Measurements from ENCODE around the gene MID2.
"Not testable (repeated sequence)": the region's sequence is repeated elsewhere in the genome, so short reads cannot be mapped to it uniquely, and the experiment has no call there.

Gene MID2

DNA sequence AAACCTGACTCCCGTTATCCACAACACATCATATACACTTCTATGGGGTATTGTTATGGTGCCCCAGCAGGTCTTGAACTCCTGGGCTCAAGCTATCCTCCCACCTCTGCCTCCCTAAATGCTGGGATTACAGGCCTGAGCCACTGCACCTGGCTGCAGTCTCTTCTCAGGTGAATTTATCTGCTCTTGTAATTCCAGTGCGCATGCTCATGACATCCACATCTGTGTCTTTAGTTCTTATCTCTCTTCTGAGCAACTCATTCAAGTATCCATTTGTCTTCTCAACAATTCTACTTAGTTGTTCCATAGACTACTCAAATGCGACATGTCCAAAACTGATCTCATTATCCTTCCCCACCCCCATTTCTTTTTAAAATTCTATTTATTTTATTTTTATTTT, 20.5 kb upstream of the MID2 start:
- DNase-seq (ENCODE audit: low read depth in 2 of 2) = no peak
- H3K4me3 ChIP-seq (replicated peaks in 1 of 2; ENCODE audit: low read depth in 2 of 2, low read length in 2 of 2) = no peak overlapping the region
- TF ChIP-seq CTCF (IDR thresholded peaks at IDR 0.05; ENCODE audit: low read depth, low read length) = no peak

- not testable (repeated sequence) for H3K4me3 ChIP-seq (replicated peaks in 1 of 2; ENCODE audit: low read depth in 2 of 2, low read length in 2 of 2); DNase-seq (ENCODE audit: low read depth in 2 of 2)
Measured at GRCh38 chrX:107810053-107810452, 15.6 kb upstream of the MID2 start.

DNA sequence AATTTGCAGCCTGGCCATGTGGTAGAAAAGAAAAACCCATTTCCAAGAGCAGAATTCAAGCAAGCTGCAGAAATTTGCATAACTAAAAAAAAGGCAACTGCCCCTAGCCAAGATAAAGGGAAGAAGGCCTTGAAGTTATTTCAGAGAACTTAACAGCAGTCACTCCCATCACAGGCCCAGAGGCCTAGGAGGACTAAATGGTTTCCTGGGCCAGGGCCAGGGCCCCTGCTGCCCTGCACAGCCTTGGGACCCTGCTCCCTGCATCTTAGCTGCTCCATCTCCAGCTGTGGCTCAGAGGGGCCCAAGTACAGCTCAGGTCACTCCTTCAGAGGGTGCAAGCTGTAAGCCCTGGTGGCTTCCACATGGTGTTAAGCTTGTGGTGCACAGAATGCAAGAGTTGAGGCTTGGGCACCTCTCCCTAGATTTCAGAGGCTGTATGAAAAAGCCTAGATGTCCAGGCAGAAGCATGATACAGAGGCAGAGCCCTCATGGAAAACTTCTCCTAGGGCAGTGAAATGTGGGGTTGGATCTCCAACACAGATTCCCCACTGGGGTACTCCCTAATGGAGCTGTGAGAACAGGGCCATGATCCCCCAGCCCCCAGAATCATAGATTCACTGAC, 6.7 kb upstream of the MID2 start:
- no peak for DNase-seq (ENCODE audit: low read depth in 2 of 2)
- no peak for TF ChIP-seq CTCF (IDR thresholded peaks at IDR 0.05; ENCODE audit: low read depth, low read length)
- no peak overlapping the region for H3K4me3 ChIP-seq (replicated peaks in 1 of 2; ENCODE audit: low read depth in 2 of 2, low read length in 2 of 2)

GRCh38 chrX:107823042-107823441, 2.6 kb upstream of the MID2 start:
- H3K4me3 ChIP-seq (replicated peaks in 1 of 2; ENCODE audit: low read depth in 2 of 2, low read length in 2 of 2) = no peak overlapping the region
- no peak for DNase-seq (ENCODE audit: low read depth in 2 of 2)
- TF ChIP-seq CTCF (IDR thresholded peaks at IDR 0.05; ENCODE audit: low read depth, low read length) = no peak

DNA sequence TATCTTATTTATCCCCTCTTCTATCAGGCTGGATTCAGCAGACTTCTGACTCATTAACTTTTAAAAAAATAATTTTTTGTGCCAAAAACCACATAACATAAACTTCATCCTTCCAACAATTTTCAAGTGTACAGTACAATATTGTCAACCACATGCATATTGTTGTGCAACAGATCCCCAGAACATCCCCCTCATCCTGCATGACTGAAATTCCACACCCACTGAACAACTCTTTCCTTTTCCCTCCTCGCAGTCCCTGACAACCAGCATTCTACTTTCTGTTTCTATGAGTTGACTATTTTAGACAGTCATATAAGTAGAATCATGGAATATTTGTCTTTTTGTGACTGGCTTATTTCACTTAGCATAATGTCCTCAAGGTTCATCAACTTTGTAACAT, 2.2 kb upstream of the MID2 start:
- TF ChIP-seq CTCF (IDR thresholded peaks at IDR 0.05; ENCODE audit: low read depth, low read length) = no peak
- DNase-seq (ENCODE audit: low read depth in 2 of 2) = peak; percentile 86 to 87

GRCh38 chrX:107826238-107827029, 768 bp downstream of the MID2 start:
- DNase-seq (ENCODE audit: low read depth in 2 of 2) = peak; percentile 25 to 66
- peak overlapping the region; percentile 25 to 56 for H3K4me3 ChIP-seq (replicated peaks in 1 of 2; ENCODE audit: low read depth in 2 of 2, low read length in 2 of 2)
- no peak for TF ChIP-seq CTCF (IDR thresholded peaks at IDR 0.05; ENCODE audit: low read depth, low read length)

More for the DNA sequence above, 2.2 kb upstream of the MID2 start:
- no peak overlapping the region for H3K4me3 ChIP-seq (replicated peaks in 1 of 2; ENCODE audit: low read depth in 2 of 2, low read length in 2 of 2)

DNA sequence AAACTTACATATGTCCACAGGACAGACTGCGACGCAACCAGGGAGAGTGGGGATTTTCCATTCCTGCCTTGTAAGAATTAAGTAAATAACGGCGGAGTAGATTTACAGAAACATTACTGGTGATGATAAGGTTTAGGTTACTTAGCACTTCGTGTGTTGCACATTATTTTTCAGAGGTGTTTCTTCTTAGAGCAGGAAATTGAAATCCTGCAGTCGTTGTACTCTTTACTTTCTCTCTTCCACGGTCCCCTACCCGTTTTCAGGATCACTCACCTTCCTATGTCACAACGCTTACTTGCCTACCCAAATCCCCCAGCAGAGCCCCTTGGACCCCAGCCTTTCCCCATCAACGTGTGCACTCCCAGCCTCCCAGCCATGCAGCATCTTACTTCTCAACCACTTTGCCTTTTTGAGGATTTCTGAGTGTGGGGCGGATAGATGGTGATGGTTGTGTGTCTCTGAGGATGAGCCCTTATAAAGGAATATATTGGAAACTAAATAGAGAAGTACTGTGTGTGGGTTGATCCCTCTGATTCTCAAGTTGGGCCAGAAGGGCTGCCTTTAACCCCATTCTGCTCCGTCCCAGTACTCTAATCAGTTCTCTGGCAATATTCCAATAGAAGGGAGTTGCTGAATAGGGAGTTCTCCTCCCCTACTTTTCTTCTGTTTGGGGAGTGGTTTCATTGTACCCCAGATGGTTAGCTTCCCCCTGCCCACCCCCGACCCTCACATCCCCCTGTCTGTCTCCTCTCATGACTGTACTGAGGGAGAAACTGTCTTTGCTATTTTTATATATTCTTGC, 1.6 kb downstream of the MID2 start:
- TF ChIP-seq CTCF (IDR thresholded peaks at IDR 0.05; ENCODE audit: low read depth, low read length) = no peak
- peak; percentile 27 to 52 for DNase-seq (ENCODE audit: low read depth in 2 of 2)
- H3K4me3 ChIP-seq (replicated peaks in 1 of 2; ENCODE audit: low read depth in 2 of 2, low read length in 2 of 2) = peak overlapping the region; percentile 25 to 56

Data from cardiac fibroblast (primary cell).